ENCODE results near the gene HIVEP3.

The HIVEP3 gene

GRCh38 chr1:41891199-41891896, 27.4 kb downstream of the HIVEP3 start:
- DNase-seq: no peak

GRCh38 chr1:41890825-41891198, 27.9 kb downstream of the HIVEP3 start:
- no peak for DNase-seq

GRCh38 chr1:41889506-41890414, 29.0 kb downstream of the HIVEP3 start:
- no peak for DNase-seq

- DNase-seq: no peak
Measured at GRCh38 chr1:41888756-41889155, 30.0 kb downstream of the HIVEP3 start.

- DNase-seq: no peak
Measured at GRCh38 chr1:41887365-41887764, 31.4 kb downstream of the HIVEP3 start.

GRCh38 chr1:41884256-41885230, 34.2 kb downstream of the HIVEP3 start:
- DNase-seq: no peak

GRCh38 chr1:41883507-41883906, 35.2 kb downstream of the HIVEP3 start:
- DNase-seq: no peak

- DNase-seq: no peak
Measured at GRCh38 chr1:41882486-41882885, 36.2 kb downstream of the HIVEP3 start.

GRCh38 chr1:41882068-41882477, 36.6 kb downstream of the HIVEP3 start:
- peak; percentile 55 for DNase-seq

- DNase-seq: no peak
Measured at GRCh38 chr1:41880950-41881885, 37.5 kb downstream of the HIVEP3 start.

- peak; percentile 4 for DNase-seq
Measured at GRCh38 chr1:41880261-41880660, 38.5 kb downstream of the HIVEP3 start.

- DNase-seq: no peak
Measured at GRCh38 chr1:41879617-41880016, 39.1 kb downstream of the HIVEP3 start.

- DNase-seq: no peak
Measured at GRCh38 chr1:41878911-41879310, 39.8 kb downstream of the HIVEP3 start.

- DNase-seq: no peak
Measured at GRCh38 chr1:41878495-41878894, 40.2 kb downstream of the HIVEP3 start.

- no peak for DNase-seq
Measured at GRCh38 chr1:41876576-41877445, 41.9 kb downstream of the HIVEP3 start.

- no peak for DNase-seq
Measured at GRCh38 chr1:41875487-41875886, 43.2 kb downstream of the HIVEP3 start.

GRCh38 chr1:41874903-41875411, 43.8 kb downstream of the HIVEP3 start:
- no peak for DNase-seq

GRCh38 chr1:41874151-41874719, 44.5 kb downstream of the HIVEP3 start:
- no peak for DNase-seq

GRCh38 chr1:41872074-41872473, 46.6 kb downstream of the HIVEP3 start:
- DNase-seq: no peak

- no peak for DNase-seq
Measured at GRCh38 chr1:41870076-41870562, 48.6 kb downstream of the HIVEP3 start.
